Suppressor macrophage (primary cell): ENCODE measurements around the gene GPR31.

Experiments used
- DNase-seq, 4 experiments: peaks; one replicate each; pipeline ENCODE4 v3.0.0-alpha.2; 2020 to 2022

GPR31 gene

GRCh38 chr6:167116109-167116837 lies 41.5 kb downstream of the GPR31 start:
- DNase-seq = no peak

- no peak for DNase-seq
Observed at GRCh38 chr6:167115054-167115453, 42.7 kb downstream of the GPR31 start.

GRCh38 chr6:167113935-167114910 lies 43.6 kb downstream of the GPR31 start:
- DNase-seq = no peak

- DNase-seq = no peak
Observed at GRCh38 chr6:167113047-167113754, 44.6 kb downstream of the GPR31 start.

DNA sequence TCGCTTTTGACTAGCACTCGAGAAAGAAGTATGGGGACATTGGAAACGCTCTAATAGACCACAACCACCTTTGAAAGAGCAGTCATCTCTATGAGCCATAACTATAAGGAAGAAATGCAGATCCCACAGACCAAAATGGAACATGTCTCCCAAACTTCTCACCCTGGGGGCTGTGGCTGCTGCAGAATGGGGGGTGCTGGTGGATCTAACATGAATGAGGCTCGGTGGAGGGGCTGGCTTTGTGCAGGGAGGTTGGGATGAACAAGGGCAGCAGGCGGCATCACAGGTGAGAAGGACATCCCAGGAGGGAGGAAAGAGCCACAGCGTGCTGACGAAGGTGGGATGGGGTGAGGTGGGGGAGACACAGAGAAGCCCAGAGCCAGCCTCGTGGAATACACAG lies 45.4 kb downstream of the GPR31 start:
- no peak for DNase-seq

- DNase-seq = no peak
Observed at GRCh38 chr6:167111597-167111996, 46.2 kb downstream of the GPR31 start.

GRCh38 chr6:167109651-167110050 lies 48.1 kb downstream of the GPR31 start:
- DNase-seq = no peak

DNA sequence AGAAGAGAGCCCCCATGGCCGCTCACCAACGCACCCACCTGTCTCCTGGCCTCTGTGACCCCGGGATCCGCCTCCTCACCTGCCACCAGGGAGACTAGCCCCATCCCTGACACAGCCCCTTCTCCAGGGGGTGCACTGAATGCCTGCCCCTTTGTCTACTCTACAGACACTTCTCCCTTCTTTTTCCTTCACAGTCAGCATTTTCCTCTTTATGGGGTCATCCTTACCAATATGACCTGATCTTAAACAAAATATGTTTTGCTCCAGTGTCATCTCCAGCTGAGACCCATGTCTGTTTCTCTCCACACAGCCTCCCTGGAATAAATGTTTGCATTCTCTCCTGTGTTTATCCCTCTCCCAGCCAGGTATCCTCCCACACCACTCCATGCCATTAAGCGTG lies 49.5 kb downstream of the GPR31 start:
- no peak for DNase-seq

DNA sequence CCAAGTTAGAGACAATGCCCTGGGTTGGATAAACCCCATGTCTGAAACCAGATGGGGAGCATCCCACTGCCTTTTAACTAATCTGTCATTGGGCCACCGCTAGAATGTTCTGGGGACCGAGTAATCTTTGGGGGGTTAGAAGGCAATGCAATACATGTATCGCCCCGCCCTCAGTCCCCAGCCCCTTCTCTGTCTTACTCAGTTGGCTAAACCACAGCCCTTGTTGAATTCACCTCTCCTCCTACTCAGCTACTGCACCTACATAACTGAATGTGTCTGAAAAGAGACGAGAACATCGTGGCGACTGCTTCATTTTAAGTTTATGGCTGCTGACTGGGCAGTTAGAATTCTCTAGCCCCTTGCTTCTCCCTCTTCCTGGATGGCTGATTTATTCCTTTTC lies 50.0 kb downstream of the GPR31 start:
- DNase-seq = no peak

DNA sequence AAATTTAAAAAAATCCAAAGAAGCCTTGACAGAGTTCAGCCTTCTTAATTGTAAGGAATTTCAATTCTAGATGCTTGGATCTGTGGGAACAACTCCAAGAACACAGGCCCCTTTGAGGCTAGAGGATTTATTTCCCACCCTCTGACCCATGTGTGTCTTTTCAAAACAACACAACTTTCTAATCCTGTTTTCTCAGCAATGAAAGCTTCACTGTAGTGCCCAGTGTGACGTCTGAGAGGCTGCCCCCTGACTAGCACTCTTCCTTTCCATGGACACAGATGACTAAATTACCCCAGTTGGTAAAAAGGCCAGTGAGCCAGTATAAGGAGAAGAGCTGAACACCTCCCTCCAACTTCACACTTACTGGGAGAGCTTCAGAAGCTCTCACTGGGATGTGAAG lies 51.4 kb downstream of the GPR31 start:
- DNase-seq = no peak
